GM12892 (cell line): ENCODE measurements around the gene USP36.

Experiments
- POLR2A ChIP-seq: IDR thresholded peaks from 2 replicates; pipeline ENCODE4 v1.6.1; 2011; ENCODE audit warnings: low read depth, low read length, control low read depth
- POLR2AphosphoS5 ChIP-seq: IDR thresholded peaks from 2 replicates; pipeline ENCODE4 v1.6.1; 2011; ENCODE audit warnings: low read depth, low read length, control low read depth

DNA sequence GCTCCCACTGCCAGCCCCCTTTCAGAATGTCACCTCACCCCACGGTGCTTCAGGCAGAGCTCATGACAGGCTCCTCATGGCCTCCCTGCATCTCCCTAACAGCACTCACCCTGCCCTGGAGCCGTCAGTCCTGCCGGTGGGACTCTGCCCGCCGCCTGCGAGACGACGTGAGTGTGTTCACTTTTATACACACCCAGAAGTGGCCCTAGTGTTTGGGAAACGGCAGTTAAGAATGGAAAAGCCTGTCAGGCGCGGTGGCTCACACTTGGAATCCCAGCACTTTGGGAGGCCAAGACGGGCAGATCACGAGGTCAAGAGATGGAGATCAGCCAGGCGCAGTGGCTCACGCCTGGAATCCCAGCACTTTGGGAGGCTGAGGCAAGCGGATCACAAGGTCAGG, 46.2 kb downstream of the USP36 start:
- no peak for TF ChIP-seq POLR2AphosphoS5
- no peak for TF ChIP-seq POLR2A
